HCT116 (cell line): ENCODE measurements around the gene AMBP. TPM values are rescaled to one million over a fixed set of nuclear protein-coding genes. Genes with fewer than 3 reads are reported as not detected.

Source experiments
- ATAC-seq: fragments of 200-7000 bp; cut with Tn5 transposase; 2 replicates; pipeline ENCODE4 v1.9.1; 2020; ENCODE audit warnings: mild to moderate bottlenecking, moderate library complexity
- BruUV-seq: library from RNA; stranded (reverse); fragments of 400-500 nt; replicated peaks from 2 replicates; lab custom pipeline; 2021; lab: Mats Ljungman, UMichigan
- CTCF ChIA-PET: fragments of 300-600 bp; sonication (Branson Sonifier 250); formaldehyde crosslinking; loops from one replicate; lab custom pipeline; 2021; ENCODE audit warnings: antibody characterized with exemption; lab: Charles Lee
- POLR2A ChIA-PET: fragments of 300-600, 350-600 bp; sonication (Branson Sonifier 250); formaldehyde crosslinking; loops from one replicate; lab custom pipeline; 2021; ENCODE audit warnings: antibody characterized with exemption; lab: Charles Lee
- RAD21 ChIA-PET, 2 experiments: fragments of 300-600 bp; sonication (Branson Sonifier 250); formaldehyde crosslinking; loops; one replicate each; lab custom pipeline; 2023; ENCODE audit warnings: low total read pairs in 2 of 2; ENCODE audit not compliant: uncharacterized antibody in 2 of 2, unreplicated experiment in 2 of 2, low non-redundant PET in 1 of 2; lab: Charles Lee
- DNase-seq: peaks from one replicate; pipeline ENCODE4 v3.0.0-alpha.2; 2010; ENCODE audit warnings: low read depth, low spot score
- H2AFZ ChIP-seq: fragments of 200-600 bp; shearing (Covaris generic), sonication (generic); 2 replicates; pipeline ENCODE4 v1.6.1; 2017; ENCODE audit warnings: low read depth, mixed run types, mixed read lengths, antibody characterized with exemption, low read length; ENCODE audit not compliant: poor library complexity, severe bottlenecking
- H3K27ac ChIP-seq: 2 replicates; pipeline ENCODE4 v1.5.1; 2012; ENCODE audit warnings: low read depth, low read length
- H3K27me3 ChIP-seq: fragments of 200-600 bp; sonication (generic); 2 replicates; pipeline ENCODE4 v1.6.1; 2016; ENCODE audit warnings: mixed run types, low read length, mixed read lengths; ENCODE audit not compliant: insufficient read depth
- H3K36me3 ChIP-seq, 2 experiments: fragments of 200-500 bp in 1 of 2; fragments of 200-600 bp in 1 of 2; sonication (Bioruptor generic) in 1 of 2; sonication (generic) in 1 of 2; 2 replicates each; pipeline versions ENCODE4 v1.5.1 to v1.6.1; 2014 to 2016; ENCODE audit warnings: low read length in 2 of 2, inconsistent platforms in 1 of 2, mixed read lengths in 1 of 2, mixed run types in 1 of 2; ENCODE audit not compliant: insufficient read depth in 2 of 2, control insufficient read depth in 1 of 2
- H3K4me1 ChIP-seq, 2 experiments: fragments of 200-600 bp in 1 of 2; sonication (generic) in 1 of 2; 2 replicates each; pipeline versions ENCODE4 v1.5.1 to v1.6.1; 2012 to 2017; ENCODE audit warnings: low read length in 2 of 2, inconsistent platforms in 1 of 2, mild to moderate bottlenecking in 1 of 2, mixed read lengths in 1 of 2, mixed run types in 1 of 2, moderate library complexity in 1 of 2; ENCODE audit not compliant: insufficient read depth in 2 of 2, control insufficient read depth in 1 of 2
- H3K4me2 ChIP-seq: fragments of 200-600 bp; sonication (generic); 2 replicates; pipeline ENCODE4 v1.6.1; 2017; ENCODE audit warnings: mixed run types, low read length, mixed read lengths
- H3K4me3 ChIP-seq, 2 experiments: fragments of 200-600 bp in 1 of 2; sonication (generic) in 1 of 2; replicated peaks in 1 of 2; 2 replicates each; pipeline ENCODE4 v1.5.1; 2011 to 2016; ENCODE audit warnings: low read length in 2 of 2, control low read depth in 1 of 2, low read depth in 1 of 2, mild to moderate bottlenecking in 1 of 2, mixed read lengths in 1 of 2, mixed run types in 1 of 2
- H3K79me2 ChIP-seq: fragments of 200-600 bp; sonication (generic); 2 replicates; pipeline ENCODE4 v1.6.1; 2017; ENCODE audit warnings: mild to moderate bottlenecking, mixed run types, low read length, moderate library complexity, mixed read lengths; ENCODE audit not compliant: insufficient read depth
- H3K9ac ChIP-seq: fragments of 200-600 bp; sonication (generic); 2 replicates; pipeline ENCODE4 v1.6.1; 2016; ENCODE audit warnings: low read length, mixed read lengths
- H3K9me2 ChIP-seq: fragments of 200-600 bp; sonication (generic), shearing (Covaris generic); 2 replicates; pipeline ENCODE4 v1.6.1; 2017; ENCODE audit warnings: mixed run types, mild to moderate bottlenecking, moderate library complexity; ENCODE audit not compliant: insufficient read depth
- H3K9me3 ChIP-seq, 2 experiments: fragments of 200-500 bp in 1 of 2; fragments of 200-600 bp in 1 of 2; sonication (Bioruptor generic) in 1 of 2; sonication (generic) in 1 of 2; 2 replicates each; pipeline ENCODE4 v1.6.1; 2014 to 2017; ENCODE audit warnings: low read length in 2 of 2, mixed read lengths in 2 of 2, inconsistent platforms in 1 of 2, low read depth in 1 of 2, mild to moderate bottlenecking in 1 of 2, mixed run types in 1 of 2, moderate library complexity in 1 of 2; ENCODE audit not compliant: control insufficient read depth in 1 of 2, insufficient read depth in 1 of 2
- H4K20me1 ChIP-seq: fragments of 200-600 bp; sonication (generic), shearing (Covaris generic); 2 replicates; pipeline ENCODE4 v1.6.1; 2017; ENCODE audit warnings: mixed run types, mild to moderate bottlenecking, moderate library complexity; ENCODE audit not compliant: insufficient read depth
- ELF1 ChIP-seq: IDR thresholded peaks from 2 replicates; pipeline ENCODE4 v1.6.1; 2012; ENCODE audit warnings: low read depth, borderline replicate concordance
- EZH2 ChIP-seq: fragments of 200-600 bp; sonication (generic); IDR thresholded peaks from 2 replicates; pipeline ENCODE4 v1.6.1; 2017; ENCODE audit warnings: antibody characterized with exemption, mixed run types
- JUND ChIP-seq: IDR thresholded peaks from 2 replicates; pipeline ENCODE4 v1.6.1; 2012
- POLR2A ChIP-seq: IDR thresholded peaks from 2 replicates; pipeline ENCODE4 v1.7.0; 2011; ENCODE audit warnings: borderline replicate concordance; ENCODE audit not compliant: insufficient read depth, insufficient read length; ENCODE audit errors: extremely low read depth
- SIN3A ChIP-seq: IDR thresholded peaks from 2 replicates; pipeline ENCODE4 v1.6.1; 2012; ENCODE audit warnings: low read depth
- SP1 ChIP-seq: IDR thresholded peaks from 2 replicates; pipeline ENCODE4 v1.6.1; 2012; ENCODE audit warnings: low read depth
- SRF ChIP-seq: IDR thresholded peaks from 2 replicates; pipeline ENCODE4 v1.6.1; 2012; ENCODE audit warnings: low read depth
- TCF7L2 ChIP-seq: IDR thresholded peaks from 2 replicates; pipeline ENCODE4 v1.7.0; 2011; ENCODE audit warnings: borderline replicate concordance, inconsistent platforms; ENCODE audit not compliant: insufficient read depth, insufficient read length; ENCODE audit errors: extremely low read depth
- YY1 ChIP-seq: IDR thresholded peaks from 2 replicates; pipeline ENCODE4 v1.6.1; 2011; ENCODE audit warnings: low read length, low read depth, moderate library complexity, mild to moderate bottlenecking; ENCODE audit not compliant: insufficient replicate concordance; ENCODE audit errors: extremely low read depth
- ZNF274 ChIP-seq: fragments of 200-500 bp; sonication (Bioruptor generic); IDR thresholded peaks from 2 replicates; pipeline ENCODE4 v1.6.1; 2014; ENCODE audit warnings: mild to moderate bottlenecking, low read depth, low read length, inconsistent platforms
- intact Hi-C: fragments of 100-400 bp; cut with micrococcal nuclease; formaldehyde crosslinking; loops from 2 replicates; pipeline ENCODE4 v1.10.0; 2022
- total RNA-seq: library from RNA; stranded (reverse); gene quantifications from one replicate; pipeline ENCODE4 v1.2.1, GENCODE V29; 2021; ENCODE audit not compliant: unreplicated experiment
- TF ChIP-seq, protein P1 (sequence below): IDR thresholded peaks from 2 replicates; pipeline ENCODE4 v1.6.1; 2012
- TF ChIP-seq, protein P2 (sequence below): IDR thresholded peaks from 2 replicates; pipeline ENCODE4 v1.6.1; 2012
- TF ChIP-seq, protein P3 (sequence below): IDR thresholded peaks from 2 replicates; pipeline ENCODE4 v1.6.1; 2012; ENCODE audit warnings: low read depth
- TF ChIP-seq, protein P4 (sequence below): IDR thresholded peaks from 2 replicates; pipeline ENCODE4 v1.6.1; 2011; ENCODE audit warnings: mild to moderate bottlenecking, low read length, moderate library complexity; ENCODE audit not compliant: insufficient replicate concordance; ENCODE audit errors: extremely low read depth

The AMBP gene
- total RNA-seq, 1 experiment from 2014 or later, result 1.9 TPM

DNA sequence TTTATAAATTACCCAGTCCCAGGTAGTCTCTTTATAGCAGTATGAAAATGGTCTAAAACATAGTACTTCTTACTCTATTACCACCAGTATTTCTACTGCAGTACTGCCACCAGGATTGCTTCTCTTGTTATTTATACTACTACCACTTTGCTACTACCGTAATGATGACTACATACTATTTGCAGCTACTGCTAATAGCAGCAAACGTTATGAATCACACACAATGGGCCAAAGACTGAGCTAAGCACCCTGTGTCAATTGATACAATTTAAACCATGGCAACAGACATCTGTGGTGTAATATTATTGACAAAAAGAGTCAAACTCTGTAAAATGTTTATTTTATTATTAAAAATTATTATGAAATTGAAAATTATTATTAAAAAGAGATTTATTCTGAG, 36.3 kb upstream of the AMBP start:
- POLR2A ChIA-PET, result no interaction called here
- ATAC-seq (no peak), DNase-seq (no peak)
- TF ChIP-seq SP1, result no peak
- no peak for TF ChIP-seq JUND
- TF ChIP-seq ELF1, result no peak
- TF ChIP-seq SRF, result no peak
- no peak for TF ChIP-seq ZNF274
- TF ChIP-seq SIN3A, result no peak
- no peak for TF ChIP-seq TCF7L2
- no peak overlapping the region for H3K27ac ChIP-seq
- intact Hi-C loops, result no loop called here
- H3K27me3 ChIP-seq, result peaks cover 18% of the 10 kb centered on the region; the same call in 1 of the 2 replicates
- no peak overlapping the region for H3K9ac ChIP-seq
- H2AFZ ChIP-seq, result no peak overlapping the region
- H4K20me1 ChIP-seq, result no peaks in the 10 kb centered on the region
- no peaks in the 10 kb centered on the region for H3K9me3 ChIP-seq
- no peak overlapping the region for H3K4me3 ChIP-seq
- CTCF ChIA-PET, result no interaction called here
- no peaks in the 10 kb centered on the region for H3K36me3 ChIP-seq
- H3K4me2 ChIP-seq, result no peak overlapping the region
- RAD21 ChIA-PET, result no interaction called here
- H3K79me2 ChIP-seq, result no peaks in the 10 kb centered on the region
- BruUV-seq, result no TSS peak
- H3K9me2 ChIP-seq, result no peaks in the 10 kb centered on the region
- H3K4me1 ChIP-seq, result no peaks in the 10 kb centered on the region

DNA sequence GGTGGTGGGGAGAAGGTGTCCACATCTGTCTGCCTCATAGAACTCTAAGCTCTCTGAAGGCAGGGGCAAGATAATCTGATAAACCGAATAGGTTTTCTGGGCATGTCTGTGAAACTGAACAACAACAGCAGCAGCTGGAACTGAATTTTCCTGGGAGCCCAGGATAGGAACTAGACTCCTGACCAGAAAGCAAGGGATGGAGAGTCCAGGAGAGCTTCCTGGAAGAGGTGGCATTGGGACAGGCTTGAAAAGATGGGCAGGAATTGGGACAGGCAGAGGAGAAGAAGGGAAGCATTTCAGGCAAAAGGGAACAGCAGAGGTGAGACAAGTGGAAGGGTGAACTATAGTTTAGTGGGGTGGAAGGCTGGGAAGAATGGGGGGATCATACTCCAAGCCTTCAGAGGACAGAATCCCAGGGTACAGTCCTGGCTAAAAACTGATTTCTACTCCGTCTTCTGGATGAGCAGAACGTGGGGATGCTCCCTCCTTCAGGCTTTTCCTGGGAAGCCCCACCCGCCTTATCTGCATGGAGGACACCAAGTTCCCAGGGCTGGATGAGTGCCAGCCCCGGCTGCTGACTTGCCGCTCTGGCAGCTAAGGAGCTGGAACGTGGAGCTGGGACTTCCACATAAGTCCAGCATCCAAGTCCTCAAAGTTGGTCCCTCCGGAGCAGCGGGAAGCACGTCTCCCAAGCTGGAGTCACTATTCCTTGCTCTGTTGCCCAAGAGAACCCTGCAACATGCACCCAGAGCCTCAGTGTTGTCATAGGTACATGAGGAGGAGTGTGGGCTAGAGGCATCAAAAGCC, 34.9 kb upstream of the AMBP start:
- POLR2A ChIA-PET, result no interaction called here
- Histone ChIP-seq H4K20me1 (no peaks in the 10 kb centered on the region), H3K4me2 (no peak overlapping the region), H3K36me3 (no peaks in the 10 kb centered on the region), H3K27me3 (peaks cover 14% of the 10 kb centered on the region; the same call in 1 of the 2 replicates), H3K9ac (no peak overlapping the region), H3K27ac (no peak overlapping the region), H3K9me3 (no peaks in the 10 kb centered on the region), H3K4me1 (no peaks in the 10 kb centered on the region), H3K4me3 (no peak overlapping the region), H2AFZ (no peak overlapping the region), H3K79me2 (no peaks in the 10 kb centered on the region), H3K9me2 (no peaks in the 10 kb centered on the region)
- ATAC-seq (no peak), DNase-seq (no peak)
- no TSS peak for BruUV-seq
- intact Hi-C loops, result no loop called here
- CTCF ChIA-PET, result interaction anchor here (2.0 kb wide), 1 partner anchor 30 kb away, joined by 4 read pairs; no protein-coding TSS in a partner anchor
- RAD21 ChIA-PET, result no interaction called here
- no peak for TF ChIP-seq JUND
- no peak for TF ChIP-seq SRF
- TF ChIP-seq, protein P1, sequence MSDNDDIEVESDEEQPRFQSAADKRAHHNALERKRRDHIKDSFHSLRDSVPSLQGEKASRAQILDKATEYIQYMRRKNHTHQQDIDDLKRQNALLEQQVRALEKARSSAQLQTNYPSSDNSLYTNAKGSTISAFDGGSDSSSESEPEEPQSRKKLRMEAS, result no peak
- no peak for TF ChIP-seq EZH2
- TF ChIP-seq POLR2A, result no peak
- no peak for TF ChIP-seq YY1
- TF ChIP-seq, protein P2, sequence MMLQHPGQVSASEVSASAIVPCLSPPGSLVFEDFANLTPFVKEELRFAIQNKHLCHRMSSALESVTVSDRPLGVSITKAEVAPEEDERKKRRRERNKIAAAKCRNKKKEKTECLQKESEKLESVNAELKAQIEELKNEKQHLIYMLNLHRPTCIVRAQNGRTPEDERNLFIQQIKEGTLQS, result no peak
- TF ChIP-seq, protein P3, sequence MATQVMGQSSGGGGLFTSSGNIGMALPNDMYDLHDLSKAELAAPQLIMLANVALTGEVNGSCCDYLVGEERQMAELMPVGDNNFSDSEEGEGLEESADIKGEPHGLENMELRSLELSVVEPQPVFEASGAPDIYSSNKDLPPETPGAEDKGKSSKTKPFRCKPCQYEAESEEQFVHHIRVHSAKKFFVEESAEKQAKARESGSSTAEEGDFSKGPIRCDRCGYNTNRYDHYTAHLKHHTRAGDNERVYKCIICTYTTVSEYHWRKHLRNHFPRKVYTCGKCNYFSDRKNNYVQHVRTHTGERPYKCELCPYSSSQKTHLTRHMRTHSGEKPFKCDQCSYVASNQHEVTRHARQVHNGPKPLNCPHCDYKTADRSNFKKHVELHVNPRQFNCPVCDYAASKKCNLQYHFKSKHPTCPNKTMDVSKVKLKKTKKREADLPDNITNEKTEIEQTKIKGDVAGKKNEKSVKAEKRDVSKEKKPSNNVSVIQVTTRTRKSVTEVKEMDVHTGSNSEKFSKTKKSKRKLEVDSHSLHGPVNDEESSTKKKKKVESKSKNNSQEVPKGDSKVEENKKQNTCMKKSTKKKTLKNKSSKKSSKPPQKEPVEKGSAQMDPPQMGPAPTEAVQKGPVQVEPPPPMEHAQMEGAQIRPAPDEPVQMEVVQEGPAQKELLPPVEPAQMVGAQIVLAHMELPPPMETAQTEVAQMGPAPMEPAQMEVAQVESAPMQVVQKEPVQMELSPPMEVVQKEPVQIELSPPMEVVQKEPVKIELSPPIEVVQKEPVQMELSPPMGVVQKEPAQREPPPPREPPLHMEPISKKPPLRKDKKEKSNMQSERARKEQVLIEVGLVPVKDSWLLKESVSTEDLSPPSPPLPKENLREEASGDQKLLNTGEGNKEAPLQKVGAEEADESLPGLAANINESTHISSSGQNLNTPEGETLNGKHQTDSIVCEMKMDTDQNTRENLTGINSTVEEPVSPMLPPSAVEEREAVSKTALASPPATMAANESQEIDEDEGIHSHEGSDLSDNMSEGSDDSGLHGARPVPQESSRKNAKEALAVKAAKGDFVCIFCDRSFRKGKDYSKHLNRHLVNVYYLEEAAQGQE, result no peak
- TF ChIP-seq, protein P4, sequence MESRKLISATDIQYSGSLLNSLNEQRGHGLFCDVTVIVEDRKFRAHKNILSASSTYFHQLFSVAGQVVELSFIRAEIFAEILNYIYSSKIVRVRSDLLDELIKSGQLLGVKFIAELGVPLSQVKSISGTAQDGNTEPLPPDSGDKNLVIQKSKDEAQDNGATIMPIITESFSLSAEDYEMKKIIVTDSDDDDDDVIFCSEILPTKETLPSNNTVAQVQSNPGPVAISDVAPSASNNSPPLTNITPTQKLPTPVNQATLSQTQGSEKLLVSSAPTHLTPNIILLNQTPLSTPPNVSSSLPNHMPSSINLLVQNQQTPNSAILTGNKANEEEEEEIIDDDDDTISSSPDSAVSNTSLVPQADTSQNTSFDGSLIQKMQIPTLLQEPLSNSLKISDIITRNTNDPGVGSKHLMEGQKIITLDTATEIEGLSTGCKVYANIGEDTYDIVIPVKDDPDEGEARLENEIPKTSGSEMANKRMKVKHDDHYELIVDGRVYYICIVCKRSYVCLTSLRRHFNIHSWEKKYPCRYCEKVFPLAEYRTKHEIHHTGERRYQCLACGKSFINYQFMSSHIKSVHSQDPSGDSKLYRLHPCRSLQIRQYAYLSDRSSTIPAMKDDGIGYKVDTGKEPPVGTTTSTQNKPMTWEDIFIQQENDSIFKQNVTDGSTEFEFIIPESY, result no peak
- no peak for TF ChIP-seq ZNF274
